HG03025 (cell line): Measurements from ENCODE around the gene MTARC2.

Experiments
- ATAC-seq: cut with Tn5 transposase; IDR thresholded peaks from one replicate; pipeline ENCODE4 v1.9.1; 2021; ENCODE audit warnings: mild to moderate bottlenecking, moderate library complexity; ENCODE audit not compliant: unreplicated experiment, low FRiP score

The MTARC2 gene

DNA sequence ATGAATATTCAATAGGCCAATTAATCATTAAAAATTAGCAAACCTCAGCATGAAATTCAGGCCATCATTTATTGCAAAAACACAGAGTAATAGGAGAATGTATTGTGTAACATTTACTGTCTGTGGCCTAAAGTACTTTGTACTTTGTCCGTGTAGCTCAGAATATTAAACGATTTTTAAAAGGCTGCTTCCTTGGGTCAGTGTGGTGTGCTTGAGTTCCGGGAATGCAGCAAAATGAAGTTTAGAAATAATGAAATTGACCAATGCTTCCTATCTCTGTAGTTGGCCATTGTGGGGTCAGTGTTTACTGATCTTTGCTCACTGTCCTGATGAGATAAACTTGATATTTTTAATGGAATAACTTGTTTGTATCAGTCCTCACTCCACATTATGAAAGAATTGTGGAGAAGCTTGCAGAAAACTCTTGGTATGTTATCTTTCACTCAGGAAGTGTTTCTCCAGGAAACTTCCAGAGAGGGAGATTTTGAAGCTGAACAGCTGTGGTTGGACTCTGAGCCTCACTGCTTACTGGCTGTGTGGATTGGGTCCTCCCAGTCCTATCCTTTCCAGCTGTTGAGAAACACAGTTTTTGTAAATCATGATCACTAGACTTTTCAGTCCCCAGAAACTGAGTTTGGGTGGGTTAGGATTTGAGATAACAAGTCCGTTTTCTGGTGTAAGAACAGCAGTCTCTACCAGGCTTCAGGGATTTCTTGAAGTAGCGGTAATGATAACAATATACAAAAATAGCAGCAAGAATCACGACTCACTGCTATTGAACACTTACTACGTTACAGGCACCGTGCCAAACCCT, 19.4 kb downstream of the MTARC2 start:
- ATAC-seq = no peak

DNA sequence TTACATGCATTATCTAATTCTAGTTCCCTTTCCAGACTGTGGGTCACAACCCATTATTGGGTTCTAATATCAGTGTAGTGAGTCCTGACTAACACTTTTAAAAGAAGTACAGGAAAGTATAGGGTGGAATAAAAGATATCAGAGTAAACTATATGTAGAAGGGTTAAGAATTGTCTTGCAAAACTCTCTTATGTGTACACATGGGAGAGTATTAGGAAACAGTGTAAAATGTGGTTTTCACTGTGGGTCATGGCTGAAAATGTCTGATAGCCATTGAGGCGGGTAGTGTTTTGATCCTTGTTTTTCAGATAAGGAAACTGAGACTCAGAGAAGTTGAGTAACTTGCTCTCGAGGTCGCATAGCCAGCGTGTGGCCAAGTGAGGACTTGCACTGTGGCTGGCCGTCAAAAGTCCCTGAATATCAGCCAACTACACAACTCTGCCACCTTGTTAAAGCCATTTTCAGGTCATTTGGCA, 20.0 kb downstream of the MTARC2 start:
- ATAC-seq = no peak

DNA sequence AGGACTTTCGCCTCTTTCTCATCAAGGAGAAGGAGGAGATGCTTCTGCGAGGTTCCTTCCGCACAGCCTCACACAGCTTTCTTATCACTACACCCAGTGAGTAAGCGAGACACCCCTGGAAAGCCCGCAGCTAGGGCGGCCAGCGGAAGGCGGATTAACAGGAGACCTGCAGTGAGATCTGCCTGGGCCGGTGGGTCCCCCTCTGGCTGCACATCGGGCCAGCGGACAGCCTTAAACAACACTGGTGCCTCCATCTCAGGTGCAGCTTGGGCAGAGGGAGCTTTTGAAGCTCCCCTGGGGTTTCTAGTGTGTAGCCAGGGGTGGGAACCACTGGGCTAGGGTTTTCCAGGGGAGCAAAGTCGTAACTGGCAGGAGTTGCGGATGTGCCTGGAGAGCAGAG, 21.1 kb downstream of the MTARC2 start:
- ATAC-seq = no peak

DNA sequence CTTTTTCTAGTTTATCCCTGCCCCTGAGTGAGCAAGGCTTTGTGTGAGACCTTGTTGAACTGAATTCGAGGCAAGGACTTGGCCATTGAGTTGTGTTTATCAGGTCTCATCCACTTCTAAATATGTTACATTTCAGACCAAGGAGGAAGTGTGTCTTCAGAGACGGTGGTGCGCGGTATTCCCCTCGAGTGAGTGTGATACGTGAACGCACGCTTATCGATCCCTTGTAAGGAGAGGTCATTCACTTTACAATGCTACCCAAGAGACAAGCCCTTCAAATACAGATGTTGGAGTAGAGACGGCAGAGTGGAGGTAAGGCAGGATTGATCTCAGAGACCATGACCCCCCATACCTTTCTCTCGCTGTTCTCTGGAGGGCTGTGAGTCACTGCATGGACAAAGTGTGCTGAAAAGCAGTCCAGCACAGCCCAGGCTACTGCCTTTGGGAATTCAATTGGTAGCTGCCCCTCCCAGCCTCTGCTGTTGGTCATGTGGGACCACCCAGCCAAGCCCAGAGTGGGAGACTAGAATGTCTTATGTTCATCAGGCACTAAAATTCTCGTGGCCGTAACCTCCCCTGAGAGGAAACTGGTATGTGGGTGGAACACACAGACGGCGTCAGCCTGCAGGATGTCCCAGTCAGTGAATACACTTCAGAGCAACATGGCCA, 22.3 kb downstream of the MTARC2 start:
- ATAC-seq = peak; percentile 78

DNA sequence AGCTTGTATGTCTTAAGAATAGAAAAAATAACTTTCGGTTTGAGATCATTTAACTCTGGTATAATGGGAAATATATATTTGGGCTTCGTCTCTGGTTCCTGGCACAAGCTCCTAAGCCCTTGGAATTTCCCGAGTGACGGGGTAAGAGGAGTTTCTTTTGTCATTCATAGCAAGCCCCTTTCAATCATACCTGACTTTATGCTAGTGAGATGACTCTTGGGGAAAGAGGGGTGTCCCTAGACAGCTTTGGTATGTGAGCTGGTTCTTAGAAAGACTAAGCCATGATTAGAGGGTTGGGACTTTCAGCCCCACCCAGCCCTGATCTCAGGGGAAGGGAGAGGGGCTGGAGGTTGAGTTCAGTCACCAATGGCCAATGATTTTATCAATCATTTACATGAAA, 24.7 kb downstream of the MTARC2 start:
- no peak for ATAC-seq

DNA sequence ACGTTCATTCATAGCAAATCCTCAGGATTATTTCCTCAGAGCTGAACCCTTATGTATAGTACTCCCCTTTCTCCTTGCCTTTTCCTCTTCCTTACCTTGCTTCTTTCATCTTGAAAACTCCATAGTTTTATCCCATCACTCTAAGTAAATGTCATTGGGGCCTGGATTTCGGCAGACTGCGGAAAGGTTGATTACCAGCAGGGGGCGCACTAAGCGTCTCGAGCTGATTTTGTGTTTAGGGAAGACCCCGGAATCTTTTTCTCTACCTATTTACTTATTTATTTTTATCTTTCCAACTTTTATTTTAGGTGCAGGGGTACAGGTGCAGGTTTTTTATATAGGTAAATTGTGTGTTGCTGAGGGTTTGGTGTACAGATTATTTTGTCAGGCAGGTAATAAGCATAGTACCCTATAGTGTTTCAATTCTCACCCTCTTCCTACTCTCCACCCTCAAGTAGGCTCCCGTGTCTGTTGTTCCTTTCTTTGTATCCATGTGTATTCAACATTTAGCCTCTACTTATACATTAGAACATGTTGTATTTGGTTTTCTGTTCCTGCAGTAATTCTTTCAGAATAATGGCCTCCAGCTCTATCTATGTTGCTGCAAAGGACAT, 27.2 kb downstream of the MTARC2 start:
- ATAC-seq = no peak

DNA sequence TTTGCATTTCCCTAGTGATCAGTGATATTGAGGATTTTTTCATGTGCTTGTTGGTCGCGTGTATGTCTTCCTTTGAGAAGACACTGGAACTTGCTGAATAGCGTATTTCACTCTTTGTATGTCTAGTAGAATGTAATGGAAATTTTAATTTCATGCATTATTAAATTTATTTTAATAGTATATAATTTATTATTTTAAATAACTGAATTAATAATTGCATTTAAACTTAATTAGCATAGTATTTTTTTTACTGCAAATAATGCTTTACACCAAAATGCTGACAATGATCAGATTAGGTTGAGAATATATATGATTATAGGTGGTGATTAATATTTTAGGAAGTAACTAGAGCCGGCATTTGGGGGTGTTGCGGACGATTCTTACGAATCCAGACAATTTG, 28.1 kb downstream of the MTARC2 start:
- ATAC-seq = no peak

DNA sequence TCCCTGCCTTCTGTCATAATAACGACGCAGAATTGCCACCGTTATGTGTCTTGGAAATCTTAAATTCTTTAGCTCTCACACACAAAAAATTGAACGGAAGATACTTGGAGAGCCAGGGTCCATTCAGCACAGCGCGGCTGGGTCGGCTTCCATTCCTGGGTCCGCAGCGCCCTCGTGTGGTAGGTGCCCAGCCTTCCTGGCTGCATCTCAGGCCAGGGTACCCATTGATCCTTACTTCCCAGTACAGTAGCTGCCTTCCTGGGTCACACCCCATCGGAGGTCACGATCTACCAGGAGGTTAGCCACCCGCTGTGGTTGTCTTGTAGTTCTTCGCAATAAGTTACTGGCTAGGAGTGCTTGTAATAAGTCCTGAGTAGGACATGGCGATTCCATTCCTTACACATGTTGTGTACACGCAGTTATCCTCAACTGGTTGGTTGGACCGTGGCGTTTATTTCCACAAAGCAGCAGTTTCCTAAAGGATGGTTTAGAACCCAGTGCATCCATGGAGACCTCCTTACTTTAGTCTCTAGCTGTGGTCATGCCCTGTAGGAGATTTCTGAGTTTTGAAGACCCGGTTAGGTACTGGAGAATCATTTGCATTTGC, 28.7 kb downstream of the MTARC2 start:
- peak; percentile 62 for ATAC-seq

DNA sequence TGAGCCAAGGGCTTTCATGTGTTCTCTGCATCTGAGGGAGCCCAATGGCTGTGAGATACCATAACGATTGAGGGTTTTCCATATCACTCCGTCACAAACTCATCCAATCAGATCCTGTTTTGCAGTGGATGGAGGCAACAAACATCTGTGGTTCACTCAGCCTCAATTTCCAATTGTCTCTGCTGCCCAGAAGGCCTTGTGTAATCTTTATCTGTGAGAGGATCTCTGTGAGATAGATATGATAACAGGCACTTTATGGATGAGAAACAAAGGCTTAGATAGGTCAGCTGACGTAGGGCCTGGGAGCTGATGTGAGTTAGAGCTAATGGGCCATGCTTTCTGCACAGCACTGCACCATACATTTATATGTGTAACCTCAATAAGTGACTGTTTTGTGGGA, 35.3 kb downstream of the MTARC2 start:
- no peak for ATAC-seq

DNA sequence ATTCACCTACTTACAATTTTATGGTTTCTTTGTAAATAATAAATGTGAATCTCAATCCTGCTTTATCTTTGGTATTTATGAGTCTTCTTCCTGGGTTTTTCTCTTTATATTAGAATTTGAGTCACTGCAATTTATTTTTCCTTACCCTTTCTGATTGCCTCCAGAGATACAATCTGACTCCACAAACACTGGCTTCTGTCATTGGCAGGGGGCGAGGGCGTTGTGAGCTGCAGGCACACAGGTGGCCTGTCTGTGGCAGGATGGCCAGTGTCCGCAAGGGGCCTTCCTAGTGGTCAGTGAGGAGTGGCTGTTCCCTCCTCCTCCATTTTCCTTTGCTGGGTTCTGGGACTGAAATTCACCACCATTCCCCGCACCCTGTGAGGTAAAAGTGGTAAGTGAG, 36.6 kb downstream of the MTARC2 start:
- no peak for ATAC-seq

DNA sequence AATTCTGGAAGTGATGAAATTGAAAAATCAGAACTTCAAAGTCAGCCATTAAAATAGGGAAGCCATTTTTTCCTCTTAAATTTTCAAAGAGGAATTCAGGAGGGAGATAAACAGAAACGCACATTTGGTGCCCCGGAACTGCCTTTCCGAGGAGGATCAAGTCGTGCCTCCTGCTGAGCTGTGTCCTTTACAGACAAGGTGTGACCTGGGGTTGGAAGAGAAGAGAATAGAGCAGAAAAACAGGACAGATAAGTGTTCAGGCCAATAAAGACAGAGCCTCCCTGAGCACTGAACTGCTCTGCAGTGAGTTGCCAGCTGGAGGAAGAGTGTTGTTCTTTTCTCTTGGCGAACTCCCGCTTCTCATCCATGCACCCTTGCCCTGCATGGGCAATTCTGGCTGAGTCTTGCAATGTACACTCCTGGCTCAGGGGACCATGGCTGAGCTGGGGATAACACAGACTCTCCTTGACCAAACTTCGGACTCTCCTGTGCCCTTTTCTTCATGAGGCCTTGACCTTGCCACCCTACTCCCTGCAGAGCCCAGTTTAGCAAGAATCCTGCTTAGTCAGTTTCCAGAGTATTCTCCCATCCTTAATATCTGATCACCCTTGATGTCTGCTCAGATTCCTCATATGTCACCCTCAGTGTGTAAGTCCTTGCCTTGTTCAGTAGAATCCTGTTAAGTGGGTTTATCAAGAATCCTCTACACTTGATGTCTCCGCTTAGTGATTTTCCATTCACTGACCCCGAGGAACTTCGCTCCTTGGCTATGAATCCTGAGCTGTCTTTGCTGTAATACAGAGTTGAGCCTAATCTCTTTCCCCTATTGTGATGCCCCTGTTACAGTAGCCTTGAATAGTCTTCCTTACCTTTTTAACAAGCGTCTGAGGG, 37.3 kb downstream of the MTARC2 start:
- no peak for ATAC-seq

DNA sequence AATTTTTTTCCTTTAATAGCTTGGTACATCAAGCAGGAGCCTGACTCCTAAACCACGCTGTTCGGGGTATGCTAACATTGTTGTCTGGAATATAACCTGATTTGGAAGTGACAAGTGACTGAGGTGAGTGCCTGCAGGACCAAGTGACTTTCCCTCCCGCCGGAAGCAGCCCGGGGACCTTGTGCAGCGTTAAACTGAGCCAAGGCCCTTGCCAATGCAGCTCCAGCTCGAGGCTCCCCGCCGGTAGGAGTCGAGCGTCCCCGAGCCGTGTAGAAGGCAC, 37.9 kb downstream of the MTARC2 start:
- ATAC-seq = peak; percentile 12

DNA sequence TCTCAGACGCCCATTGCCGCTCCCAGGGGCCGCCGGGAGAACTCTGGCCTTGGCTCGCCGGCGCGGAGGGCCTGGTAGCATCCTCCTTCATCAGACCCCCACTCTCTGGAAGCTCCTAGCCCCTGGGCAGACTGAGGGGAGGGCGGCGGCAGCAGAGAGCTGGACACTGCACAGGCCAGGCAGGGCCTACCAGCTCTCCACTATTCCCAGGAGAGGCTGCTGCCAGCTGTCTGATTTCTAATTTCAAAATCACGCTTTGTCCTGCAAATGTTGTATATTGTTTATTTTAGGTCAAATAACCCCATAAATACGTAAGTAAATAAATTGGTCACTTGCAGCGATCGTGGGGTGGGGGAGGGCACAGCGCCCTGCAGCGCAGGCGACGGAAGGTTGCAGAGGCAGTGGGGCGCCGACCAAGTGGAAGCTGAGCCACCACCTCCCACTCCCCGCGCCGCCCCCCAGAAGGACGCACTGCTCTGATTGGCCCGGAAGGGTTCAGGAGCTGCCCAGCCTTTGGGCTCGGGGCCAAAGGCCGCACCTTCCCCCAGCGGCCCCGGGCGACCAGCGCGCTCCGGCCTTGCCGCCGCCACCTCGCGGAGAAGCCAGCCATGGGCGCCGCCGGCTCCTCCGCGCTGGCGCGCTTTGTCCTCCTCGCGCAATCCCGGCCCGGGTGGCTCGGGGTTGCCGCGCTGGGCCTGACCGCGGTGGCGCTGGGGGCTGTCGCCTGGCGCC, 38.4 kb downstream of the MTARC2 start, which contains the start of gene MTARC1:
Gene MTARC1, plus strand, starts transcription at position 577 of the 732 bp plus-strand sequence. Its CDS starts 32 bp downstream, at position 609.
- ATAC-seq = peak; percentile 69

DNA sequence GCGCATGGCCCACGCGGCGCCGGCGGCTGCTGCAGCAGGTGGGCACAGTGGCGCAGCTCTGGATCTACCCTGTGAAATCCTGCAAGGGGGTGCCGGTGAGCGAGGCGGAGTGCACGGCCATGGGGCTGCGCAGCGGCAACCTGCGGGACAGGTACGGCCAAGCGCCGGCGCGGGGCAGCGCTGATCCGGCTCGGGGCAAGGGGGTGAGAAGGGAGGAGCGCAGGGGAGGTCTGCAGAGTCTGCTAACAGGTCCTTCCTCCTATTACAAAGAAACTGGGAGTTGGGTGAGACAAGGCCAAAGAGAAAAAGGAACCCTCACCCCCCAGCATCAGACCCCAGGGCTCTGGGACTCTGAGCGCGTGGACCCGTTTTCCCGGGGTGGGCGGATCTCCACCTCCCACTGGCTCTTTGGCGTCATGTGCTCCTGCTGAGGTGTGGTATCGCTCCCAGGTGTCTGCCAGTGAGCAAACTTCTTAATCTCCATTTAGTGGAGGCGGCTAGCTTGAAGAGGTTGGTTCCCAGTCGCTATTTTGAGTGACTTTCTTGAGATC, 39.0 kb downstream of the MTARC2 start:
- ATAC-seq = peak; percentile 41

DNA sequence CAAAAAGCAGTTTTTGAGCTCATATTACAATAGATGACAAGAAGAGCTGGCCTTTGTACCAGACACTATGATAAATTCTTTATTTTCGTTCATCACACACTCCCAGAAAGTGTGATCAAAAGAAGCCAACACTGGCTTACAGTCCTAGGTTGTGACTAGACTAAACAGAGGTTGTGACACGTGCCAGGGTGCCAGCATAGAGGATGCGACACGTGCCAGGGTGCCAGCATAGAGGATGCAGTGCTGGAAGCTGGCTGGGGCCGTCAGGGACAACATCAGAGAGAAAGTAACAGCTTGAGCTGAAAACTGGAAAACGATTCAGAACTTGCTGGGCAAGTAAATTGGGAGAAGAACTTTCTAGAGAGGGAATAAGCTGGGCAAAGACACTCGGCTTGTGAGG, 40.8 kb downstream of the MTARC2 start:
- no peak for ATAC-seq

DNA sequence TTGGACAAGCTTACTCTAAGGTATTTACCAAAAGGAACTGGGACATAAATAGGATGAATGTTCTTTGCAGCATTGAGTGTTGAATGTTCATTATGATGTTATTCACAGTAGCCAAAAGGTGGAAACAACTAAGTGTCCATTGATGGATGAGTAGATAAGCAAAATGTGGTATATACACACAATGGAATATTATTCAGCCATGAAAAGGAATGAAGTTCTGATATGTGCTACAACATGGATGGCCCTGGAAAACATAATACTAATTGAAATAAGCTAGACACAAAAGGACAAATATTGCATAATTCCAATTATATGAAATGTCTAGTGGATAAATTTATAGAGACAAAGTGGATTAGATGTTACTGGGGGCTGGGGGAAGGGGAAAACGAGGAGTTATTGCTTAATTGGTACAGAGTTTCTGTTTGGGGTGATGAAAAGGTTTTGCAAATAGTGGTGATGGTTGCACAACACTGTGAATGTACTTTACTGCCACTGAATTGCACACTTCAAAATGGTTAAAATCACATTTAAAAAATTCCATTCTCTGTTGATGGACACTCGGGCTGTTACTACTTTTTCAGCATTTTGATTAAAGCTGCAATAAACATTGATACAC, 41.5 kb downstream of the MTARC2 start:
- no peak for ATAC-seq

DNA sequence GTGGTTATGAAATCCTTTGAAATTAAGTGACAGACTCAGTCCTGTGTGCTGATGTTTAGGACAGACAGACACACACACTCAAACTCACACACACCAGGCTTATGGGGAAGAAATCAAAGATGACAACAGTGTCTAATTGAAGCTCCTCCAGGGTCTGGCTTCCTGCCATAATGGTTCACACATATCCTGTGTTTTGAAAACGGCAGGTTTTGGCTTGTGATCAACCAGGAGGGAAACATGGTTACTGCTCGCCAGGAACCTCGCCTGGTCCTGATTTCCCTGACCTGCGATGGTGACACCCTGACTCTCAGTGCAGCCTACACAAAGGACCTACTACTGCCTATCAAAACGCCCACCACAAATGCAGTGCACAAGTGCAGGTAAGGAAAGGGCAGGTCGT, 43.2 kb downstream of the MTARC2 start:
- no peak for ATAC-seq

DNA sequence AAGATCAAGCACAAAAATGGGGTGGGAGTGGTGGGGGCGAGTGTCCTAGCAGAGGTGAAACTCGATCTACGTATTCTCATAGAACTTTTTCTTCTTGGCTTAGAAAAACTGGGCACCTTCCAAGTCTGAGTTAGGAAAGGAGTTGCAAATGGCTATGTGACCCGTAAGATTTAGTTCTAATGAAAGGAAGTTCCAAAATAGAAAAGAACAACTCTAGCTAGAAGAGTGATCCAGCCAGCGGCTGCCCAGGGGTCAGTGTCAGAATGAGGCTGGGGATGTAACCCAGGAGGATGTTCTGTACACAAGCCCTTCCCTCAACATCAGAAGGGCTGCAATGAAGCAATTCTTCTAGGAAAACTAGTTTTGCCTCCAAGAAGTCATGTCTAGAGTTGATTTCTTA, 43.8 kb downstream of the MTARC2 start:
- no peak for ATAC-seq

DNA sequence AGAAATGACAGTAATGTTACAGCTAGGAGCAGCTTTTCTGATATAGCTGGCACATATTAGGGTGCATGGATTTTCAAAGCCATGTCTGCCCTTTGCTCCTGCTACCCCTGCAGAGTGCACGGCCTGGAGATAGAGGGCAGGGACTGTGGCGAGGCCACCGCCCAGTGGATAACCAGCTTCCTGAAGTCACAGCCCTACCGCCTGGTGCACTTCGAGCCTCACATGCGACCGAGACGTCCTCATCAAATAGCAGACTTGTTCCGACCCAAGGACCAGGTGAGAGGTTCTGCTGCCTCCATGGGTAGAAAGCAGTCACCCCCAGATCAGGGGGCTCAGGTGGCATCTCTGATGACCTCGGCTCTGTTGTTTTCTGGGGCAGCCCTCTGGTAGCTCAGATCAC, 48.4 kb downstream of the MTARC2 start:
- no peak for ATAC-seq
